ENCODE data around the gene THAP4. TPM values are rescaled to one million over a fixed set of nuclear protein-coding genes. Genes with fewer than 3 reads are reported as not detected.

Gene THAP4
- total and polyA plus RNA-seq, 2 of the 4 experiments (the other 2 are of a cell fraction): 33.9 to 55.1 TPM

- H3K23ac ChIP-seq (ENCODE audit: low read depth, low read length): peak overlapping the region; percentile 89; the same call in 1 of the 2 replicates
- BruUV-seq (replicated peaks): no TSS peak
- peak overlapping the region; percentile 11; the same call in 1 of the 2 replicates for H3K9ac ChIP-seq (ENCODE audit: low read depth, low read length)
- H3K4ac ChIP-seq (ENCODE audit: low read depth, low read length): peak overlapping the region; percentile 94
- H2BK20ac ChIP-seq (ENCODE audit: low read depth, low read length): peak overlapping the region; percentile 94
- peak overlapping the region; percentile 91 for H3K14ac ChIP-seq (replicated peaks; ENCODE audit: low read depth, low read length)
- peak overlapping the region; percentile 98 for H2BK120ac ChIP-seq (ENCODE audit: low read depth, low read length)
- no peak overlapping the region for H3K4me2 ChIP-seq (ENCODE audit: low read depth, low read length)
- H2AK9ac ChIP-seq (replicated peaks; ENCODE audit: low read depth, low read length, poor library complexity): peak overlapping the region; percentile 86
- in situ Hi-C loops (cut with MboI; ENCODE audit: low sequenced_read_pairs) (no loop called here), intact Hi-C loops (cut with micrococcal nuclease) (no loop called here), dilution Hi-C loops (cut with HindIII; ENCODE audit: low sequenced_read_pairs, unreplicated experiment) (no loop called here)
- CTCF ChIA-PET: no interaction called here
- peak overlapping the region; percentile 77 to 96 for H4K8ac ChIP-seq (ENCODE audit: low read depth in 2 of 2, low read length in 2 of 2)
- no peaks in the 10 kb centered on the region for H3K36me3 ChIP-seq (ENCODE audit: control insufficient read depth, insufficient read depth, low read length)
- H3K27ac ChIP-seq (ENCODE audit: insufficient read depth, low read length): peak overlapping the region; percentile 65
- peak overlapping the region; percentile 99 for H2AK5ac ChIP-seq (ENCODE audit: low read depth, low read length)
- H3K4me1 ChIP-seq (ENCODE audit: control insufficient read depth, insufficient read depth, low read length): peaks cover 47% of the 10 kb centered on the region
- TF ChIP-seq SMC3 (IDR thresholded peaks at IDR 0.05; ENCODE audit: low read depth, low read length): no peak
- no peak for TF ChIP-seq POLR2A (IDR thresholded peaks at IDR 0.05; ENCODE audit: low read depth, low read length)
- TF ChIP-seq RFX5 (IDR thresholded peaks at IDR 0.05; ENCODE audit: low read depth, low read length): no peak
- TF ChIP-seq CHD1 (IDR thresholded peaks at IDR 0.05; ENCODE audit: low read depth, low read length): no peak
- TF ChIP-seq MXI1 (IDR thresholded peaks at IDR 0.05; ENCODE audit: borderline replicate concordance, low read depth, low read length): no peak
- no peak for TF ChIP-seq BHLHE40 (IDR thresholded peaks at IDR 0.05; ENCODE audit: low read depth, low read length)
- TF ChIP-seq NFE2L2 (IDR thresholded peaks at IDR 0.05; ENCODE audit: low read depth, low read length): no peak
- peak overlapping the region; percentile 75; the same call in 1 of the 2 replicates for H3K56ac ChIP-seq (ENCODE audit: extremely low read depth, insufficient read depth, low read length)
- DNase-seq (no peak), ATAC-seq (ENCODE audit: low read depth) (no peak)
- H3K27me3 ChIP-seq (ENCODE audit: control insufficient read depth, insufficient read depth, low read length): no peaks in the 10 kb centered on the region
- peaks cover 4 to 28% of the 10 kb centered on the region in 2 experiments; a peak in 2 of 4 replicates for H3K79me1 ChIP-seq (ENCODE audit: low read depth in 1 of 2, low read length in 2 of 2)
- H3K18ac ChIP-seq (ENCODE audit: low read depth, low read length): peak overlapping the region; percentile 68
- no peak overlapping the region for H3K4me3 ChIP-seq (ENCODE audit: insufficient read depth, low read depth, low read length)
- POLR2A ChIA-PET (ENCODE audit: unreplicated experiment): no interaction called here
- peaks cover 32% of the 10 kb centered on the region for H3K9me1 ChIP-seq (ENCODE audit: insufficient read depth, low read length)
- peak overlapping the region; percentile 87 for H2BK5ac ChIP-seq (ENCODE audit: low read depth, low read length, poor library complexity, severe bottlenecking)
- peak overlapping the region; percentile 94; the same call in 2 of the 3 replicates for H2BK15ac ChIP-seq (ENCODE audit: low read depth, low read length)
- peaks cover 3% of the 10 kb centered on the region; the same call in 1 of the 2 replicates for H4K20me1 ChIP-seq (ENCODE audit: insufficient read depth, low read length)
- H4K5ac ChIP-seq (ENCODE audit: low read depth, low read length): peak overlapping the region; percentile 61
- peak overlapping the region; percentile 97 for H4K91ac ChIP-seq (ENCODE audit: insufficient read depth, low read depth, low read length)
- 96% methylated on average over 4 of the region's 16 CpGs; no CpG with 5 or more reads in 1 of the 2 experiments for WGBS, 2 experiments (ENCODE audit: extremely low coverage in 2 of 2, insufficient read length in 1 of 2)
- no peaks in the 10 kb centered on the region for H3K9me3 ChIP-seq (ENCODE audit: control insufficient read depth, insufficient read depth, low read length)
- peak overlapping the region; percentile 76 for H2AFZ ChIP-seq (replicated peaks; ENCODE audit: low read length, poor library complexity)
These were observed 89.0 kb downstream of the THAP4 start for GRCh38 chr2:241547781-241548450.
